PC-9 (cell line): ENCODE measurements around the gene TMEM244. TPM values are rescaled to one million over a fixed set of nuclear protein-coding genes. Genes with fewer than 3 reads are reported as not detected.
A peak's percentile ranks its signal among the peaks of the same experiment; 100 is the strongest.

Experiments used
- BruUV-seq: library from RNA; stranded (reverse); fragments of 400-500 nt; replicated peaks from 2 replicates; lab custom pipeline; 2021; lab: Mats Ljungman, UMichigan
- CTCF ChIA-PET: fragments of 300-600 bp; sonication (Branson Sonifier 250); formaldehyde crosslinking; loops from one replicate; lab custom pipeline; 2022; ENCODE audit warnings: antibody characterized with exemption; lab: Charles Lee
- POLR2A ChIA-PET: fragments of 300-600 bp; sonication (Branson Sonifier 250); formaldehyde crosslinking; loops from one replicate; lab custom pipeline; 2022; ENCODE audit warnings: antibody characterized with exemption; ENCODE audit not compliant: unreplicated experiment; lab: Charles Lee
- DNase-seq, 2 experiments: peaks; one replicate each; pipeline versions ENCODE4 v3.0.0 to v3.0.0-alpha.2; 2015 to 2022; ENCODE audit warnings: mixed read lengths in 1 of 2
- H2AFZ ChIP-seq: fragments of 200-600 bp; sonication (generic); 2 replicates; pipeline ENCODE4 v1.8.1; 2017; ENCODE audit warnings: antibody characterized with exemption
- H3F3A ChIP-seq: fragments of 200-600 bp; sonication (generic); 2 replicates; pipeline ENCODE4 v1.8.1; 2017; ENCODE audit warnings: antibody characterized with exemption, mild to moderate bottlenecking, low read depth; ENCODE audit not compliant: insufficient read depth
- H3K27ac ChIP-seq: fragments of 200-600 bp; sonication (generic); 2 replicates; pipeline ENCODE4 v1.6.1; 2016; ENCODE audit warnings: mixed run types
- H3K27me3 ChIP-seq: fragments of 200-600 bp; sonication (generic); 2 replicates; pipeline ENCODE4 v1.6.1; 2016; ENCODE audit warnings: low read depth, mixed run types; ENCODE audit not compliant: insufficient read depth
- H3K36me3 ChIP-seq: fragments of 200-600 bp; sonication (generic); 2 replicates; pipeline ENCODE4 v1.6.1; 2016; ENCODE audit warnings: low read depth, mixed run types
- H3K4me1 ChIP-seq: fragments of 200-600 bp; sonication (generic); replicated peaks from 2 replicates; pipeline ENCODE4 v1.6.1; 2016; ENCODE audit warnings: mixed run types; ENCODE audit not compliant: insufficient read depth
- H3K4me2 ChIP-seq: fragments of 200-600 bp; sonication (generic); 2 replicates; pipeline ENCODE4 v1.6.1; 2017; ENCODE audit warnings: mixed run types
- H3K4me3 ChIP-seq: fragments of 200-600 bp; sonication (generic); 2 replicates; pipeline ENCODE4 v1.6.1; 2016; ENCODE audit warnings: mixed run types
- H3K79me2 ChIP-seq: fragments of 200-600 bp; sonication (generic); 2 replicates; pipeline ENCODE4 v1.6.1; 2017; ENCODE audit warnings: low read depth, mixed run types
- H3K9me2 ChIP-seq: fragments of 200-600 bp; sonication (generic); 2 replicates; pipeline ENCODE4 v1.8.1; 2017; ENCODE audit warnings: mild to moderate bottlenecking; ENCODE audit not compliant: insufficient read depth
- H3K9me3 ChIP-seq: fragments of 200-600 bp; sonication (generic); 2 replicates; pipeline ENCODE4 v1.8.1; 2016; ENCODE audit warnings: low read depth; ENCODE audit not compliant: insufficient read depth
- H4K20me1 ChIP-seq: fragments of 200-600 bp; sonication (generic); 2 replicates; pipeline ENCODE4 v1.8.1; 2017; ENCODE audit not compliant: insufficient read depth
- EZH2 ChIP-seq: fragments of 200-600 bp; sonication (generic); IDR thresholded peaks from 2 replicates; pipeline ENCODE4 v1.8.0; 2017; ENCODE audit warnings: antibody characterized with exemption, low read depth
- intact Hi-C: fragments of 100-400 bp; cut with micrococcal nuclease; formaldehyde crosslinking; loops from one replicate; pipeline ENCODE4 v1.10.0; 2022; ENCODE audit not compliant: unreplicated experiment
- total RNA-seq: library from RNA; stranded (reverse); gene quantifications from 2 replicates; pipeline ENCODE4 v1.2.3, GENCODE V29; 2021
- TF ChIP-seq, protein P1 (sequence below): fragments of 200-600 bp; sonication (generic); conservative IDR thresholded peaks from 2 replicates; pipeline ENCODE4 v1.6.1; 2017; ENCODE audit warnings: mixed run types, antibody characterized with exemption, mild to moderate bottlenecking, moderate library complexity

Gene TMEM244
- total RNA-seq, 1 experiment from 2014 or later, result not detected

- no TSS peak for BruUV-seq
- POLR2A ChIA-PET, result no interaction called here
- H3K4me1 ChIP-seq, result 0 out of 2 replicates have a peak, but pooled peaks cover 5% of the 10 kb centered on the region
- no peak overlapping the region for H3K27ac ChIP-seq
- TF ChIP-seq, protein P1, sequence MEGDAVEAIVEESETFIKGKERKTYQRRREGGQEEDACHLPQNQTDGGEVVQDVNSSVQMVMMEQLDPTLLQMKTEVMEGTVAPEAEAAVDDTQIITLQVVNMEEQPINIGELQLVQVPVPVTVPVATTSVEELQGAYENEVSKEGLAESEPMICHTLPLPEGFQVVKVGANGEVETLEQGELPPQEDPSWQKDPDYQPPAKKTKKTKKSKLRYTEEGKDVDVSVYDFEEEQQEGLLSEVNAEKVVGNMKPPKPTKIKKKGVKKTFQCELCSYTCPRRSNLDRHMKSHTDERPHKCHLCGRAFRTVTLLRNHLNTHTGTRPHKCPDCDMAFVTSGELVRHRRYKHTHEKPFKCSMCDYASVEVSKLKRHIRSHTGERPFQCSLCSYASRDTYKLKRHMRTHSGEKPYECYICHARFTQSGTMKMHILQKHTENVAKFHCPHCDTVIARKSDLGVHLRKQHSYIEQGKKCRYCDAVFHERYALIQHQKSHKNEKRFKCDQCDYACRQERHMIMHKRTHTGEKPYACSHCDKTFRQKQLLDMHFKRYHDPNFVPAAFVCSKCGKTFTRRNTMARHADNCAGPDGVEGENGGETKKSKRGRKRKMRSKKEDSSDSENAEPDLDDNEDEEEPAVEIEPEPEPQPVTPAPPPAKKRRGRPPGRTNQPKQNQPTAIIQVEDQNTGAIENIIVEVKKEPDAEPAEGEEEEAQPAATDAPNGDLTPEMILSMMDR, result peak; percentile 75
- no peak for TF ChIP-seq EZH2
- no peaks in the 10 kb centered on the region for H3K9me2 ChIP-seq
- H3K36me3 ChIP-seq, result no peaks in the 10 kb centered on the region
- CTCF ChIA-PET, result no interaction called here
- no peak overlapping the region for H3K4me3 ChIP-seq
- no peaks in the 10 kb centered on the region for H3K9me3 ChIP-seq
- 0 out of 2 replicates have a peak, but pooled peaks cover 6% of the 10 kb centered on the region for H3F3A ChIP-seq
- no peaks in the 10 kb centered on the region for H4K20me1 ChIP-seq
- H2AFZ ChIP-seq, result no peak overlapping the region
- intact Hi-C loops, result no loop called here
- H3K79me2 ChIP-seq, result no peaks in the 10 kb centered on the region
- H3K4me2 ChIP-seq, result no peak overlapping the region
- DNase-seq, result no peak
- no peaks in the 10 kb centered on the region for H3K27me3 ChIP-seq
Measured at GRCh38 chr6:129893640-129894039, 32.5 kb upstream of the TMEM244 start.

DNA sequence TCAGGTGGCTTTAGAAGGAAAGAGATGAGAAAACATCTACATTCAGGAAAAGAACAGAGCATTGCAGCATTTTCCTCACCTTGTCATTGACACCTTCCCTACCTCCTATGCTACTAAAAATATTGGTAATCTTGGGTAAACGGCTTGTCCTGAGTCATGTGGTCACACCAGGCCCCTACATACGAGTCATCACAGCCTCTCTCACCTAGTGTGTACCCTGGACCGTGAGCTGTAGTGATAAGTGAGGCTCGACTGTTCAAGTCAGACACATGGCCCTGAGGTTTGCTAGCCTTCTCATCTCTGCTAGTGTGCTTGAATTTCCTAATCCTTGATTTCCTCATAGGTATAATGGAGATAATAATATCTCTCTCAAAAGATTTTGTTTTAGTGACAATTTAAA lies 29.6 kb upstream of the TMEM244 start:
- no peak overlapping the region for H3K27ac ChIP-seq
- ChIA-PET CTCF (no interaction called here), POLR2A (no interaction called here)
- no peaks in the 10 kb centered on the region for H3K27me3 ChIP-seq
- TF ChIP-seq, protein P1, result no peak
- no peak for TF ChIP-seq EZH2
- H3K79me2 ChIP-seq, result no peaks in the 10 kb centered on the region
- H3F3A ChIP-seq, result 0 out of 2 replicates have a peak, but pooled peaks cover 6% of the 10 kb centered on the region
- H2AFZ ChIP-seq, result peak overlapping the region; percentile 3; the same call in 1 of the 2 replicates
- H3K9me3 ChIP-seq, result no peaks in the 10 kb centered on the region
- no peaks in the 10 kb centered on the region for H3K36me3 ChIP-seq
- no peaks in the 10 kb centered on the region for H4K20me1 ChIP-seq
- H3K4me3 ChIP-seq, result no peak overlapping the region
- H3K9me2 ChIP-seq, result no peaks in the 10 kb centered on the region
- H3K4me1 ChIP-seq, result 0 out of 2 replicates have a peak, but pooled peaks cover 5% of the 10 kb centered on the region
- intact Hi-C loops, result no loop called here
- H3K4me2 ChIP-seq, result no peak overlapping the region
- no peak for DNase-seq
- BruUV-seq, result no TSS peak

DNA sequence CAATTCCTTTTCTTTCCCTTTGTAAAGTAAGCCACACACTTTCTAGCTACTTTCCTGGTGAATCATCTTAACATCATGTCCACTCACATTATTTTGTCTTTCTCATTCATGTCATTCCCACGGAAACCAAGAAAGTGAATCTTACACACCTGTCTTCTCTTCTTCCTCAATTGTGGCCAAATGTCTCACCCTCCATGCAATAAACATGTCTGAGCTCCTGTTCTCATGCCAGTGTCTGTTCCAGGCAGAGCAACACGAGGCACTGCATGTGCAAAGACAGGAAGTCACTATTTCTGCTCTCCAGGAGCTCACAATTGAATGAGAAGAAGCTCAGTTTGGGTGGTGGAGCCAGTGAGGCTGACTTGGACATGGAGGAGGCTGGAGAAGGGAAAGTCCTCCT lies 29.0 kb upstream of the TMEM244 start:
- CTCF ChIA-PET, result no interaction called here
- no peak overlapping the region for H3K4me2 ChIP-seq
- intact Hi-C loops, result no loop called here

More for the DNA sequence above, 29.0 kb upstream of the TMEM244 start:
- Histone ChIP-seq H3K9me2 (no peaks in the 10 kb centered on the region), H3K79me2 (no peaks in the 10 kb centered on the region), H3K4me3 (no peak overlapping the region), H2AFZ (peak overlapping the region; percentile 3), H4K20me1 (no peaks in the 10 kb centered on the region), H3K36me3 (no peaks in the 10 kb centered on the region), H3K27me3 (no peaks in the 10 kb centered on the region), H3K9me3 (no peaks in the 10 kb centered on the region), H3K27ac (no peak overlapping the region), H3K4me1 (0 out of 2 replicates have a peak, but pooled peaks cover 5% of the 10 kb centered on the region), H3F3A (0 out of 2 replicates have a peak, but pooled peaks cover 6% of the 10 kb centered on the region)
- POLR2A ChIA-PET, result no interaction called here
- no peak for TF ChIP-seq EZH2
- TF ChIP-seq, protein P1, result no peak
- BruUV-seq, result no TSS peak
- no peak for DNase-seq
